ENCODE results near the gene EML2.

DNA sequence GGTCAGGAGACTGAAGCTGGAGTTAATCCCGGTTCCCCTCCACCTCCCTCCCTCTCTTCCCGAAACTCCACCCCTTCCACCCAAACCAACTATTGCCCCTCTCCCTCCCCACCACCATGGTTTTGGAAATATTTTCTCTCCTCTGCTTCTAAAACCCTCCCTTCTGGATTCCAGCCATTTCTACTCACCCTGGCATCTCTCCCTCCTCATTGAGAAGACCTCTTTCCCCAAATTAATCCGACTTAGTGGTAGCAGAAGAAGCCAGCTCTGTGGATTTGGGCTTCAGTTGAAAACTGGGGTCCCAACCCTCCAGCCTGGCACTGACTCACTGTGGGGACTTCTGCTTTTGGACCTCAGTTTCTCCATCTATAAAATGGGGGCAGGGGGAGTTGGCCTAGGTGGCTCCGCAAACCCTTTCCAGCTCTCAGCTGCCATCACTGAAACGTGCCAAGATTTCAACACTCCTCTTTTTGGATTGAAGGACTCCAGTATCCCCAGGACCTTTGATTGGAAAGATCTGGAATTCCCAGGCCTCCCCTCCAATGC is 38.8 kb downstream of the EML2 start:
- no peak for TF ChIP-seq RAD21 (IDR thresholded peaks at IDR 0.05; ENCODE audit: low read depth)
- no peak for TF ChIP-seq EP300 (IDR thresholded peaks at IDR 0.05; ENCODE audit: borderline replicate concordance)
- no peak for TF ChIP-seq REST (IDR thresholded peaks at IDR 0.05; ENCODE audit: low read depth)
- no peak for TF ChIP-seq FOXM1 (IDR thresholded peaks at IDR 0.05; ENCODE audit: borderline replicate concordance, low read depth)
- TF ChIP-seq, protein P1, sequence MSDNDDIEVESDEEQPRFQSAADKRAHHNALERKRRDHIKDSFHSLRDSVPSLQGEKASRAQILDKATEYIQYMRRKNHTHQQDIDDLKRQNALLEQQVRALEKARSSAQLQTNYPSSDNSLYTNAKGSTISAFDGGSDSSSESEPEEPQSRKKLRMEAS (IDR thresholded peaks at IDR 0.05), result no peak

Measured in Ishikawa (cell line).